ENCODE results near the gene COTL1.

COTL1 gene

DNA sequence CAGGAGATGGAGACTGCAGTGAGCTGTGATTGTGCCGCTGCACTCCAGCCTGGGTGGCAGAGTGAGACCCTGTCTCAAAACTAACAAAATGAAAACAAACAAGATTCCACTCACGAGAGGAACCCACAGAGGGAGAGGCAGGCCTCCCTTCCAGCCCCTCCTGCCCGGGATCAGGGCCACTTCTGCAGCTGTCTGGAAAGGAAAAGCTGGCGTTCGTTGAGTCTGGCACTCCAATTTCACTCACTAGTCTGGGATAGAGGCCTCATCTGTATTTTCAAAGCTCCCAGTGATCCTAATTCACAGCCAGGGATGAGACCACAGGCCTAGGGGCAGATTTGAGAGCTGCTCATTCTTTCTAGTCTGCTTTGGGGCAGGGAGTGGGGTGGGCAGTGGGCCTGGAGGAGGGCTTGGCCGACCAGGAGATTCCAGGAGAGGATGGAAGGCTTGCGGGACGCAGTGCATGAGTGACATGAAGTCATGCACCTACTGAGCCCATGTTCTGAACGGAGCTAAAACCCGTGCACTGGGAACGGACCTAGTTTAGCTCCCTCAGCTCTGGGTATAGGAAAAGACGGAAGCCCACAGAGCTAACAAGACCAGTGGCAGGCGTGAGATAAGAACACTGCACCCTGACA lies 54.0 kb downstream of the COTL1 start:
- H3K4me1 ChIP-seq (ENCODE audit: control insufficient read depth, insufficient read depth, low read depth, low read length), result peaks cover 7% of the 10 kb centered on the region

DNA sequence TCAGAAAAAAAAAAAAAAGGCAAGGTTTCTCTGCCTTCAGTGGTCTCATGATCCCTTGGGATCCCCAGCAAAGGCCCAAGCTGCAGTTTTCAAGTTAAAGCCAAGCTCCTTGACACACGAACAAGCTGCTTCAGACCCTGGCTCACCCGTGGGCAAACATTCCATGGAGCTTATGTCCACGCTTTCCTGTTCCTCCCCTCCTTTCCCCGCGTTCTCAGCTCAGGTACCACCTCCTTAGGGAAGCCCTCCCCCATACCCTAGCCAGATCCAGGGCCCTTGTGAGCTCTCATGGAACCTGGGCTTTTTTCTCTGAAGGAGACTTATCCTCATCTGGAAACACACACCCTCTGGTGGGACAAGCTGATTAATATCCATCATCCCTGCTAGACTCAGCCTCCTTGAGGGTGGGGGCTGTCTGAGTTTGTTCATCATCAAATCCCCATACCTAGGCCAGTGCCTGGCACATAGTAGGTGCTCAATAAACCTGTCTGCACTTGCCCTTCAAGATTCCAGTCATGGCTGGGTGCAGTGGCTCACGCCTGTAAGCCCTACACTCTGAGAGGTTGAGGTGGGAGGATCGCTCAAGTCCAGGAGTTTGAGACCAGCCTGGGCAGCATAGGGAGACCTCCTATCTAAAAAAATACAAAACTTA lies 54.7 kb downstream of the COTL1 start:
- no peaks in the 10 kb centered on the region for H3K27me3 ChIP-seq (ENCODE audit: control insufficient read depth in 1 of 2, insufficient read depth in 1 of 2, low read length in 2 of 2)
- H3K27ac ChIP-seq (ENCODE audit: low read length, poor library complexity, severe bottlenecking), result no peak overlapping the region
- H3K4ac ChIP-seq (ENCODE audit: low read depth in 1 of 2, low read length in 2 of 2), result no peak overlapping the region
- H3K23ac ChIP-seq (ENCODE audit: low read length in 2 of 2), result no peak overlapping the region
- peaks cover 56 to 60% of the 10 kb centered on the region in 2 experiments for H3K36me3 ChIP-seq (ENCODE audit: control insufficient read depth in 1 of 2, insufficient read depth in 2 of 2, low read depth in 1 of 2, low read length in 2 of 2)
- H3K18ac ChIP-seq (ENCODE audit: low read depth in 1 of 2, low read length in 2 of 2), result no peak overlapping the region
- H3K4me1 ChIP-seq (ENCODE audit: control insufficient read depth, insufficient read depth, low read depth, low read length), result peaks cover 7% of the 10 kb centered on the region
- no peak overlapping the region for H4K8ac ChIP-seq (ENCODE audit: low read length)
- no peak overlapping the region for H3K9ac ChIP-seq (ENCODE audit: low read length)
- no peak overlapping the region for H2AFZ ChIP-seq (ENCODE audit: low read depth, low read length)
- no peak overlapping the region for H3K14ac ChIP-seq (ENCODE audit: low read length in 2 of 2)
- H3K79me1 ChIP-seq (replicated peaks; ENCODE audit: low read length, poor library complexity, severe bottlenecking), result peaks cover 12% of the 10 kb centered on the region
- no peak overlapping the region for H2BK120ac ChIP-seq (ENCODE audit: low read depth, low read length)
- no peak overlapping the region for H2BK5ac ChIP-seq (ENCODE audit: low read depth, low read length, poor library complexity, severe bottlenecking)
- no peak overlapping the region for H2AK5ac ChIP-seq (ENCODE audit: low read length, severe bottlenecking)
- H3K4me2 ChIP-seq (ENCODE audit: low read length, poor library complexity, severe bottlenecking), result no peak overlapping the region
- 82% methylated on average over 7 of the region's 7 CpGs for WGBS
- no peak for DNase-seq
- no peak overlapping the region for H2BK15ac ChIP-seq (ENCODE audit: low read depth, poor library complexity, severe bottlenecking)
- H4K91ac ChIP-seq (ENCODE audit: low read length), result no peak overlapping the region
- no peak overlapping the region for H2BK12ac ChIP-seq (ENCODE audit: low read length in 2 of 2)
- no peaks in the 10 kb centered on the region for H3K9me3 ChIP-seq (ENCODE audit: control insufficient read depth, low read length)
- H3K4me3 ChIP-seq (ENCODE audit: insufficient read depth in 1 of 2, low read depth in 1 of 2, low read length in 2 of 2), result no peak overlapping the region

More for the DNA sequence above, 54.0 kb downstream of the COTL1 start:
- Histone ChIP-seq H3K23ac (ENCODE audit: low read length in 2 of 2) (no peak overlapping the region), H3K4me2 (ENCODE audit: low read length, poor library complexity, severe bottlenecking) (no peak overlapping the region), H3K79me1 (replicated peaks; ENCODE audit: low read length, poor library complexity, severe bottlenecking) (peaks cover 16% of the 10 kb centered on the region), H3K27me3 (ENCODE audit: control insufficient read depth in 1 of 2, insufficient read depth in 1 of 2, low read length in 2 of 2) (no peaks in the 10 kb centered on the region), H3K9ac (ENCODE audit: low read length) (no peak overlapping the region), H2BK120ac (ENCODE audit: low read depth, low read length) (no peak overlapping the region), H3K9me3 (ENCODE audit: control insufficient read depth, low read length) (no peaks in the 10 kb centered on the region), H2AK5ac (ENCODE audit: low read length, severe bottlenecking) (no peak overlapping the region), H2BK15ac (ENCODE audit: low read depth, poor library complexity, severe bottlenecking) (no peak overlapping the region), H4K8ac (ENCODE audit: low read length) (no peak overlapping the region), H3K18ac (ENCODE audit: low read depth in 1 of 2, low read length in 2 of 2) (no peak overlapping the region), H2BK5ac (ENCODE audit: low read depth, low read length, poor library complexity, severe bottlenecking) (no peak overlapping the region), H3K4me3 (ENCODE audit: insufficient read depth in 1 of 2, low read depth in 1 of 2, low read length in 2 of 2) (no peak overlapping the region), H3K27ac (ENCODE audit: low read length, poor library complexity, severe bottlenecking) (no peak overlapping the region), H3K4ac (ENCODE audit: low read depth in 1 of 2, low read length in 2 of 2) (no peak overlapping the region), H4K91ac (ENCODE audit: low read length) (no peak overlapping the region), H3K14ac (ENCODE audit: low read length in 2 of 2) (no peak overlapping the region), H2AFZ (ENCODE audit: low read depth, low read length) (no peak overlapping the region), H3K36me3 (ENCODE audit: control insufficient read depth in 1 of 2, insufficient read depth in 2 of 2, low read depth in 1 of 2, low read length in 2 of 2) (peaks cover 61 to 63% of the 10 kb centered on the region in 2 experiments), H2BK12ac (ENCODE audit: low read length in 2 of 2) (no peak overlapping the region)
- 90% methylated on average over 13 of the region's 13 CpGs for WGBS
- DNase-seq, result no peak

DNA sequence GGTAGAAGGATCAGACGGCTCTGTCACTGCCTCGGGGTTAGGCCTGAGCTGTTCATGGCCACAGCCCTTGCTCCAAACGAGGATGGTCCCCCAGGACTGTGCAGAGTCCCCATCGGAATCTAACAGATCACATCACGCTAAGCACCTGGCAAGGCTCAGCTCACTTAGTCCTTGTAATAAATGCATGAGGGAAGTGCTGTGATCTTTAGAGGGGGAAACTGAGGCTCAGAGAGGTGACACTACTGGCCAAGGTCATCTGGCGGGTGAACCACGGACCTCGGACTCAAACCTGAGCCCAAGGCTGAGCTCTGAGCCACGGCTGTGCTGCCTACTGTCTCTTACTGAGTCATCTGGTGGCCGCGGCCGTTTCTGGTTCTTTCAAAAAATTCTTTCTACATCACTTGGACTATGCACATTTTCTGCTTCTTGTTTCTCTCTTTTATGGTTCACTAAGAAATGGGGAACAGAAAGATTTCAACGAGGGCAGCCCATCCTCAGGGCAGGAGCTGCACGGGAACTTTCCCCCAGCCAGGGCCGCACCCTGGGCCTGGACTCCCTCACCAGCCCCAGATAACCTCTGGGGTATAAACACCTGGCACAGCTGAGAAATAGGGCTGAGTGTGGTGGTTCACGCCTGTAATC lies 55.6 kb downstream of the COTL1 start:
- Histone ChIP-seq H4K8ac (ENCODE audit: low read length) (no peak overlapping the region), H3K9me3 (ENCODE audit: control insufficient read depth, low read length) (no peaks in the 10 kb centered on the region), H3K4me1 (ENCODE audit: control insufficient read depth, insufficient read depth, low read depth, low read length) (peaks cover 11% of the 10 kb centered on the region), H3K27me3 (ENCODE audit: control insufficient read depth in 1 of 2, insufficient read depth in 1 of 2, low read length in 2 of 2) (no peaks in the 10 kb centered on the region), H3K9ac (ENCODE audit: low read length) (no peak overlapping the region), H3K79me1 (replicated peaks; ENCODE audit: low read length, poor library complexity, severe bottlenecking) (peaks cover 8% of the 10 kb centered on the region), H2BK15ac (ENCODE audit: low read depth, poor library complexity, severe bottlenecking) (no peak overlapping the region), H3K4ac (ENCODE audit: low read depth in 1 of 2, low read length in 2 of 2) (no peak overlapping the region), H2BK120ac (ENCODE audit: low read depth, low read length) (no peak overlapping the region), H2BK12ac (ENCODE audit: low read length in 2 of 2) (no peak overlapping the region), H3K4me2 (ENCODE audit: low read length, poor library complexity, severe bottlenecking) (no peak overlapping the region), H4K91ac (ENCODE audit: low read length) (no peak overlapping the region), H2AK5ac (ENCODE audit: low read length, severe bottlenecking) (no peak overlapping the region), H3K36me3 (ENCODE audit: control insufficient read depth in 1 of 2, insufficient read depth in 2 of 2, low read depth in 1 of 2, low read length in 2 of 2) (peaks cover 50 to 54% of the 10 kb centered on the region in 2 experiments), H2BK5ac (ENCODE audit: low read depth, low read length, poor library complexity, severe bottlenecking) (no peak overlapping the region), H3K27ac (ENCODE audit: low read length, poor library complexity, severe bottlenecking) (no peak overlapping the region), H3K4me3 (ENCODE audit: insufficient read depth in 1 of 2, low read depth in 1 of 2, low read length in 2 of 2) (no peak overlapping the region), H3K23ac (ENCODE audit: low read length in 2 of 2) (no peak overlapping the region), H3K14ac (ENCODE audit: low read length in 2 of 2) (no peak overlapping the region), H3K18ac (ENCODE audit: low read depth in 1 of 2, low read length in 2 of 2) (no peak overlapping the region), H2AFZ (ENCODE audit: low read depth, low read length) (no peak overlapping the region)
- WGBS, result 94% methylated on average over 15 of the region's 16 CpGs
- DNase-seq, result no peak

DNA sequence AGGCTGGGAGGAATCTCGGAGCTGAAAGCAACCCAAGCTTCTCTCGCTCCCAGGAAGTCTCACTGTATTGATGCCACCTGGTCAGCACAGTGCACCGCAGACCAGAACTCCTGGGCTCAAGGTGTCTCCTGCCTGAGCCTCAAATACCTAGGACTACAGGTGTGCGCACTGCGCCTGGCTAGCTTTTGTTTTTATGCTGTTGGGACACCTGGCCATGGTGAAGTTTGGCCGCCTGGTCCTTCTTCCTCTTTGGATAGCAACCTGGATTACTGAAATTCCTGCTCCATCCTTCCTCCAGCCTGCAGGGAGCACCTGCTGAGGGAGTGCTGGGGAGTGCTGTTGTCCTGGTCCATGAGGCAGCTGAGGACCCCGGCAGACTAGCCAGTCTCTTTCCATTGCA lies 56.6 kb downstream of the COTL1 start:
- Histone ChIP-seq H2BK5ac (ENCODE audit: low read depth, low read length, poor library complexity, severe bottlenecking) (no peak overlapping the region), H3K9me3 (ENCODE audit: control insufficient read depth, low read length) (no peaks in the 10 kb centered on the region), H3K4me2 (ENCODE audit: low read length, poor library complexity, severe bottlenecking) (no peak overlapping the region), H3K27ac (ENCODE audit: low read length, poor library complexity, severe bottlenecking) (no peak overlapping the region), H3K36me3 (ENCODE audit: control insufficient read depth in 1 of 2, insufficient read depth in 2 of 2, low read depth in 1 of 2, low read length in 2 of 2) (peaks cover 40 to 45% of the 10 kb centered on the region in 2 experiments), H2BK120ac (ENCODE audit: low read depth, low read length) (no peak overlapping the region), H3K27me3 (ENCODE audit: control insufficient read depth in 1 of 2, insufficient read depth in 1 of 2, low read length in 2 of 2) (no peaks in the 10 kb centered on the region), H2AK5ac (ENCODE audit: low read length, severe bottlenecking) (no peak overlapping the region), H3K23ac (ENCODE audit: low read length in 2 of 2) (no peak overlapping the region), H3K9ac (ENCODE audit: low read length) (no peak overlapping the region), H4K8ac (ENCODE audit: low read length) (no peak overlapping the region), H2BK15ac (ENCODE audit: low read depth, poor library complexity, severe bottlenecking) (no peak overlapping the region), H3K4me3 (ENCODE audit: insufficient read depth in 1 of 2, low read depth in 1 of 2, low read length in 2 of 2) (no peak overlapping the region), H3K4ac (ENCODE audit: low read depth in 1 of 2, low read length in 2 of 2) (no peak overlapping the region), H3K4me1 (ENCODE audit: control insufficient read depth, insufficient read depth, low read depth, low read length) (peaks cover 11% of the 10 kb centered on the region), H3K79me1 (replicated peaks; ENCODE audit: low read length, poor library complexity, severe bottlenecking) (peaks cover 5% of the 10 kb centered on the region), H3K18ac (ENCODE audit: low read depth in 1 of 2, low read length in 2 of 2) (no peak overlapping the region), H3K14ac (ENCODE audit: low read length in 2 of 2) (no peak overlapping the region), H4K91ac (ENCODE audit: low read length) (no peak overlapping the region), H2BK12ac (ENCODE audit: low read length in 2 of 2) (no peak overlapping the region), H2AFZ (ENCODE audit: low read depth, low read length) (no peak overlapping the region)
- 94% methylated on average over 7 of the region's 7 CpGs for WGBS
- no peak for DNase-seq

Measured in mesenchymal stem cell (in vitro differentiated cells and primary cell).